NB4 (cell line): ENCODE measurements around the gene GRIK3.

Source experiments
- DNase-seq: peaks from one replicate; pipeline ENCODE4 v3.0.0; 2010; ENCODE audit warnings: low read depth
- H3K4me3 ChIP-seq: one replicate; pipeline ENCODE4 v1.5.1; 2011; ENCODE audit warnings: mild to moderate bottlenecking, low read depth, low read length, moderate library complexity
- CTCF ChIP-seq: IDR thresholded peaks from one replicate; pipeline ENCODE4 v1.5.1; 2012; ENCODE audit warnings: low read depth, low read length
- MAX ChIP-seq: IDR thresholded peaks from 2 replicates; pipeline ENCODE4 v1.6.1; 2011; ENCODE audit warnings: low read depth, low read length
- MYC ChIP-seq: IDR thresholded peaks from 2 replicates; pipeline ENCODE4 v1.6.1; 2011; ENCODE audit warnings: low read depth, low read length
- POLR2A ChIP-seq: IDR thresholded peaks from 2 replicates; pipeline ENCODE4 v1.6.1; 2011; ENCODE audit warnings: mild to moderate bottlenecking; ENCODE audit not compliant: insufficient read length; ENCODE audit errors: extremely low read depth

GRIK3 gene

GRCh38 chr1:36961062-36961615 lies 73.2 kb downstream of the GRIK3 start:
- H3K4me3 ChIP-seq: no peak overlapping the region
- no peak for DNase-seq
- TF ChIP-seq POLR2A (no peak), MYC (no peak), CTCF (no peak), MAX (no peak)

- DNase-seq: no peak
- TF ChIP-seq POLR2A (no peak), CTCF (no peak), MYC (no peak)
- H3K4me3 ChIP-seq: no peak overlapping the region
These were observed 77.7 kb downstream of the GRIK3 start for GRCh38 chr1:36956570-36956969.

- no peak overlapping the region for H3K4me3 ChIP-seq
- no peak for DNase-seq
- TF ChIP-seq POLR2A: no peak
- no peak for TF ChIP-seq MAX
These were observed 79.3 kb downstream of the GRIK3 start for GRCh38 chr1:36955016-36955415.

- TF ChIP-seq MYC (no peak), POLR2A (no peak), CTCF (no peak)
- no peak overlapping the region for H3K4me3 ChIP-seq
- DNase-seq: no peak
These were observed 81.3 kb downstream of the GRIK3 start for GRCh38 chr1:36953061-36953460.

- no peak overlapping the region for H3K4me3 ChIP-seq
- no peak for TF ChIP-seq POLR2A
- no peak for DNase-seq
These were observed 82.6 kb downstream of the GRIK3 start for GRCh38 chr1:36951761-36952160.

GRCh38 chr1:36951292-36951750 lies 83.0 kb downstream of the GRIK3 start:
- H3K4me3 ChIP-seq: no peak overlapping the region
- TF ChIP-seq MYC (no peak), POLR2A (no peak), CTCF (no peak), MAX (no peak)
- no peak for DNase-seq

- TF ChIP-seq MAX (no peak), CTCF (no peak), POLR2A (no peak), MYC (no peak)
- no peak overlapping the region for H3K4me3 ChIP-seq
These were observed 83.6 kb downstream of the GRIK3 start for GRCh38 chr1:36950604-36951291.

More at GRCh38 chr1:36950604-36951291, 83.6 kb downstream of the GRIK3 start:
- DNase-seq: no peak
